HCEC 1CT (cell line): ENCODE results near the gene AFAP1L2.
A peak's percentile ranks its signal among the peaks of the same experiment; 100 is the strongest.

Experiments used
- DNase-seq: peaks from one replicate; pipeline ENCODE4 v3.0.0-alpha.2; 2017

Gene AFAP1L2

GRCh38 chr10:114258274-114258840 lies 145.9 kb downstream of the AFAP1L2 start:
- DNase-seq = no peak

DNA sequence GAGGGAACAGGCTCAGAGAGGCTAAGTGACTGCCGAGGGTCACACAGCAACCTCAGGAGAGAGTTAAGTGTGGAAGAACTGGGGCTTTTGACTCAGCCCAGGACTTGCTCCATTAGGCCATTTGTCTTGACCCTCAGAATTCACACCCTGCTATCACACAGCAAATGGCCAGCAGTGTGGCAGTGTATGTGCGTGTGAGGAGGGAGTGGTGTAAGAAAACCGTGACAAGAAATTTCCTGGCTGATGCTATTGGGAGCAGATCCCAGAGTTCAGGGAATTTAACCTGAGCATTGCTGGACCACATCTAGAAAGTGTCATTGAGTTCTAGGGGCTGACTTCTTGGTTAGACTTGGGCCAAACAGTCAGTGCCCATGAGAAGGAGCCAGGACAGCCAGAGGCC lies 146.8 kb downstream of the AFAP1L2 start:
- DNase-seq = no peak

DNA sequence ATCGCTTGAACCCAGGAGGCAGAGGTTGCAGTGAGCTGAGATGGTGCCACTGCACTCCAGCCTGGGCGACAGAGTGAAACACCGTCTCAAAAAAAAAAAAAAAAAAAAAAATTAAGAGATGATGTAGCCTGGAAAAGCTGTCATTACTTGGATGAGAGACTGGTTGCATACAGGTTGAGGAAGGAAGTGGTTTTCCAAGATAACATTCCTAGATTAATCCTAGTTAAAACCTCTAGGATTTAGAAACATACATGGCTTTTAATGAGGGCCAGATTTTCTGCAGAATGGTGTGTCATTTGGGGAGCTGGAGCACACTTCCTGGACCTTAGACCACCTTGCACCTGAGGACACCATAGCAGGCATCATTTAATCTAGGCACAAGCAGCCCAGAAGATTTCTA lies 147.5 kb downstream of the AFAP1L2 start:
- DNase-seq = peak; percentile 14

DNA sequence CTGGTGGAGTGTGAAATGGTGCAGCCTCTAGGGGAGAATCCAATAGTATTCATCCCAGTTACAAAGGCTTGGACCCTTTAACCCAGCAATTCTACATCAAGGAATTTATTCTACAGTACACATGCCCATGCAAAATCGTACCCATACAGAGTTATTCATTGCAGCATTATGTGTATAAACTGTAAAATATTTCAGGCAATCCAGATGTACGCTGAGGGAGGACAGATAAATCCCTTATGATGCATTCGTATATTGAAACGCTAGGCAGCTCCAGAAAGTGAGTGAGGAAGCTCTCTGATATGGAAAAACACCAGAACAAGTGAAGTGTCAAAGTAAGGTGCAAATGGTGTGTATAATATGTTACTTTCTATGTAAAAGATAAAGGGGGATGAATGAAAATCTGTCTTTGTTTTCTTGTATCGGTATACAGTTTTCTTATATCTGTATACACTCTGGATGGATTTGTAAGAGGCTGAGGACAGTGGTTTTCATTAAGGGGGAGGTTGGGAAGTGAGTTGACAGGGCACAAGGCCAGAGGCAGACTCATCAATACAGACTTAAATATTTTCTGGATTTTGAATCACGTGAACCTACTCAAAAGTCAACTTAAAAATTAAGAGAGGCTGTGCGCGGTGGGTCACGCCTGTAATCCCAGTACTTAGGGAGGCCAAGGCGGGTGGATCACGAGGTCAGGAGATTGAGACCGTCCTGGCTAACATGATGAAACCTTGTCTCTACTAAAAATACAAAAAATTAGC lies 148.1 kb downstream of the AFAP1L2 start:
- no peak for DNase-seq

DNA sequence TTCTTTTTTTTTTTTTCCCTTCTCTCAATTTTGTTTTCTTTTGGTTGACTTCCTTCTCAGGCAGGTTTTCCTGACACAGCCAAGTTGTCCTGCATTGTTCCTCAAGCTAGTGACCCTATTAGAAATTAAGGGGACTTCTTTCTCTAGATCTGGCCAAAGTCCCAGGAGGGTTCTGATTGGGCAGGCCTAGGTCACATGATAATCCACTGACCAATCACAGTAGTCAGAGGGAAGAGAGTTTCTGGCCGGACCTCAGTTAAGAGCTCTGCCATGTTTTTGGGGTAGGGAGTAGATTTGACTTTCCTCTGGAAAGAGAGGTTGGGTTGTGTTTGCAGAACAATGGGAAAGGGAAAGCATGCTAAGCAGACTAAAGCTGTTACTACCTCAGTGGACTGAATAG lies 149.1 kb downstream of the AFAP1L2 start:
- DNase-seq = no peak

GRCh38 chr10:114252883-114253282 lies 151.4 kb downstream of the AFAP1L2 start:
- DNase-seq = no peak

DNA sequence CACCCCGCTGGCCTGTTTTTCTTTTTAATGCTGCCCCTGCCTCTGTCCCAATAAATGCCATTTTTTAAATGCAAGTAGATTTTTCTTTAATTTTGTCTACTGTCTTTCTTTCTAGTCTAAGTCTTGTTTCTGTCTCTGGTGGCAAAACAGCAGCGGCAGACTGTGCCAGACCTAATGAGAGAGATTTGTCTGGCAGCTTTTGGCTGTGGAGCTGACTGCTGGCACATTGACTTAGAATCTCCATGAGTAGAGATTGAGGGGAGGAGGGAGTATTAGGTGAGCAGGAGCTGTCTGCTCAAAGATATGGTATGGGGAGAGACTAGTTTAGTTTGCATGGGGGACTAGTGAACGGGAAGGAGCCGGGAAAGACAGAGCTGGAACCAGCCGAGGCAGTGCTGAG lies 152.2 kb downstream of the AFAP1L2 start:
- DNase-seq = no peak

DNA sequence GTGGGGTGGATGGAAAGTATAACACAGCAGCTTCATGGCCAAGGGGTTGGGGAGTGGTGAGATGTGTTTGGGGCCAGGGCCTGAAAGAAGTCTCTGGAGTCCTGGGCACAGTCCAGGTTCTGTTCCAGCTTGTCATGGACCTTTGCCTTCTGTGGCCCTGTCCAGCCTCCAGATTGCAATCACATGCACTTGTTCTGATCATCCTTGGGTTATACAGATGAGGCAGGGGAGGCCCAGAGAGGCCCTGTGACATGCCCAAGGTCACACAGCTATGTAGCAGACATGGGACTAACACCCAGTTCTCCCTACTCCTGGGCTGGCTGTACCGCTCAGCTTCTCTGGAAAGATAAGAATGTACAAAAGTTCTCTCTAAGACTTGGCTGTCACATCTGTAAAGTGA lies 153.6 kb downstream of the AFAP1L2 start:
- no peak for DNase-seq

GRCh38 chr10:114250236-114250635 lies 154.1 kb downstream of the AFAP1L2 start:
- no peak for DNase-seq

GRCh38 chr10:114246679-114247305 lies 157.5 kb downstream of the AFAP1L2 start:
- no peak for DNase-seq

- DNase-seq = no peak
These were observed 159.0 kb downstream of the AFAP1L2 start for GRCh38 chr10:114245121-114245791.
